Neuronal stem cell (in vitro differentiated cells): ENCODE results near the gene KIAA1755.
"Not testable (repeated sequence)": the region's sequence is repeated elsewhere in the genome, so short reads cannot be mapped to it uniquely, and the experiment has no call there.

Experiments used
- DNase-seq: peaks from one replicate; pipeline ENCODE4 v3.0.0-alpha.2; 2013; ENCODE audit warnings: low spot score
- H2AFZ ChIP-seq: one replicate; pipeline ENCODE4 v1.6.1; 2013; ENCODE audit warnings: mild to moderate bottlenecking, low read length, inconsistent platforms
- H2AK5ac ChIP-seq: 2 replicates; pipeline ENCODE4 v1.6.1; 2013; ENCODE audit warnings: low read depth, mild to moderate bottlenecking, inconsistent platforms, low read length, moderate library complexity, mixed read lengths
- H2BK120ac ChIP-seq: 2 replicates; pipeline ENCODE4 v1.6.1; 2013; ENCODE audit warnings: low read depth, mild to moderate bottlenecking, inconsistent platforms, low read length, moderate library complexity, mixed read lengths
- H2BK12ac ChIP-seq: one replicate; pipeline ENCODE4 v1.6.1; 2013; ENCODE audit warnings: low read length, inconsistent platforms
- H2BK15ac ChIP-seq: 2 replicates; pipeline ENCODE4 v1.6.1; 2013; ENCODE audit warnings: mild to moderate bottlenecking, low read length, inconsistent platforms, mixed read lengths
- H2BK5ac ChIP-seq: one replicate; pipeline ENCODE4 v1.6.1; 2013; ENCODE audit warnings: inconsistent platforms, mild to moderate bottlenecking, low read length, moderate library complexity
- H3K14ac ChIP-seq: one replicate; pipeline ENCODE4 v1.6.1; 2013; ENCODE audit warnings: low read length, inconsistent platforms
- H3K18ac ChIP-seq: 2 replicates; pipeline ENCODE4 v1.6.1; 2013; ENCODE audit warnings: low read length, inconsistent platforms
- H3K23ac ChIP-seq: 2 replicates; pipeline ENCODE4 v1.6.1; 2013; ENCODE audit warnings: low read depth, mild to moderate bottlenecking, mixed read lengths, low read length, inconsistent platforms; ENCODE audit not compliant: poor library complexity
- H3K27ac ChIP-seq: replicated peaks from 3 replicates; pipeline ENCODE4 v1.5.1; 2013; ENCODE audit warnings: low read length, inconsistent platforms
- H3K27me3 ChIP-seq, 3 experiments: 2 replicates each; pipeline ENCODE4 v1.6.1; 2013; ENCODE audit warnings: low read length in 3 of 3, mild to moderate bottlenecking in 2 of 3, inconsistent platforms in 1 of 3, low read depth in 1 of 3, mixed read lengths in 1 of 3, moderate library complexity in 1 of 3; ENCODE audit not compliant: control insufficient read depth in 3 of 3, insufficient read depth in 3 of 3
- H3K36me3 ChIP-seq, 2 donors: replicated peaks in 1 of 2; 2 replicates each; pipeline ENCODE4 v1.6.1; 2013; ENCODE audit warnings: low read length in 2 of 2; ENCODE audit not compliant: control insufficient read depth in 2 of 2, insufficient read depth in 2 of 2
- H3K4ac ChIP-seq: 2 replicates; pipeline ENCODE4 v1.6.1; 2013; ENCODE audit warnings: inconsistent platforms, mild to moderate bottlenecking, low read length, moderate library complexity
- H3K4me1 ChIP-seq, 2 donors: 1 replicate in 1 of 2; 2 replicates in 1 of 2; pipeline ENCODE4 v1.6.1; 2013; ENCODE audit warnings: low read length in 2 of 2, low read depth in 1 of 2; ENCODE audit not compliant: control insufficient read depth in 2 of 2, insufficient read depth in 1 of 2
- H3K4me2 ChIP-seq: one replicate; pipeline ENCODE4 v1.6.1; 2013; ENCODE audit warnings: mild to moderate bottlenecking, low read length, inconsistent platforms; ENCODE audit not compliant: insufficient read depth, poor library complexity, severe bottlenecking
- H3K4me3 ChIP-seq, 2 donors: 2 replicates each; pipeline ENCODE4 v1.5.1; 2013; ENCODE audit warnings: low read length in 2 of 2, mild to moderate bottlenecking in 2 of 2, inconsistent platforms in 1 of 2, moderate library complexity in 1 of 2
- H3K79me1 ChIP-seq: one replicate; pipeline ENCODE4 v1.6.1; 2013; ENCODE audit warnings: low read depth, mild to moderate bottlenecking, inconsistent platforms, low read length, moderate library complexity
- H3K9ac ChIP-seq: one replicate; pipeline ENCODE4 v1.6.1; 2013; ENCODE audit warnings: mild to moderate bottlenecking, low read depth, low read length, inconsistent platforms; ENCODE audit not compliant: poor library complexity
- H3K9me3 ChIP-seq, 2 donors: replicated peaks in 1 of 2; 2 replicates each; pipeline versions ENCODE3 to v1.6.1; 2013; ENCODE audit warnings: low read length in 2 of 2, mild to moderate bottlenecking in 2 of 2, inconsistent platforms in 1 of 2, low read depth in 1 of 2, mixed read lengths in 1 of 2, moderate library complexity in 1 of 2; ENCODE audit not compliant: control insufficient read depth in 2 of 2, insufficient read depth in 1 of 2
- H4K8ac ChIP-seq: one replicate; pipeline ENCODE4 v1.6.1; 2013; ENCODE audit warnings: low read depth, mild to moderate bottlenecking, inconsistent platforms, low read length, moderate library complexity
- H4K91ac ChIP-seq: one replicate; pipeline ENCODE4 v1.6.1; 2013; ENCODE audit warnings: low read length, low read depth, mild to moderate bottlenecking, inconsistent platforms; ENCODE audit not compliant: poor library complexity
- WGBS, 2 donors: extraction: QIAGEN DNeasy Blood & Tissue Kit; methylation state at CpG; one replicate each; pipeline ENCODE4 v1.1.7; 2013; ENCODE audit warnings: missing lambda C conversion rate in 2 of 2, mixed read lengths in 1 of 2; ENCODE audit not compliant: insufficient read length in 2 of 2, insufficient replicate concordance in 1 of 2; ENCODE audit errors: extremely low coverage in 2 of 2; 5-methylcytosine and 5-hydroxymethylcytosine counted together

The KIAA1755 gene

GRCh38 chr20:38281176-38281915 is 20.8 kb upstream of the KIAA1755 start:
- DNase-seq, result not testable (repeated sequence)

DNA sequence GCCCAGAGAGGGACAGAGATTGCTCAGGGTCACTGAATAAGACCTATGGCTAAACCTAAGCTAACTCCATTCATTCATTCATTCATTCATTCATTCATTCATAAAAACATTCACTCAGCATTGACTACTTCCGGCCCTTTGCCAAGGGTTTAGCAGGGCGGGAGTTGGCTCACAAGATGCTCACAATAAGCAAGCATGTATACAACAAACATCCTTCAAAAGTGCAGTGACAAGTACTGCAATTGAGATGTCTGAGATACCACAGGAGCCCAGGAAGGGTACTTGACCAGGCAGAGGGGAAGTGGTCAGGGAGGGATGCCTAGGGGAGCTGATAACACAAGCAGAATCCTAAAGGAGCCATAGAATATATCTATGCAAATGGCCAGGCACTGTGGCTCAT is 18.2 kb upstream of the KIAA1755 start:
- no peak overlapping the region for H2AK5ac ChIP-seq
- no CpG with 5 or more reads among the region's 2 CpGs for WGBS, 2 donors
- H3K4me2 ChIP-seq, result no peak overlapping the region
- H3K4me1 ChIP-seq, result peaks cover 0 to 5% of the 10 kb centered on the region in 2 donors
- H2BK15ac ChIP-seq, result no peak overlapping the region
- H2AFZ ChIP-seq, result no peak overlapping the region
- H3K79me1 ChIP-seq, result no peaks in the 10 kb centered on the region
- no peak overlapping the region for H3K14ac ChIP-seq
- no peak for DNase-seq
- H3K36me3 ChIP-seq, result no peaks in the 10 kb centered on the region
- no peak overlapping the region for H3K9ac ChIP-seq
- no peak overlapping the region for H3K4me3 ChIP-seq
- peak overlapping the region; percentile 60 for H2BK5ac ChIP-seq
- peaks cover 0 to 2% of the 10 kb centered on the region in 2 donors for H3K9me3 ChIP-seq
- no peak overlapping the region for H4K91ac ChIP-seq
- H3K23ac ChIP-seq, result no peak overlapping the region
- no peak overlapping the region for H3K4ac ChIP-seq
- no peak overlapping the region for H2BK12ac ChIP-seq
- no peaks in the 10 kb centered on the region for H3K27me3 ChIP-seq
- H3K27ac ChIP-seq, result no peak overlapping the region
- no peak overlapping the region for H3K18ac ChIP-seq
- no peak overlapping the region for H2BK120ac ChIP-seq
- no peak overlapping the region for H4K8ac ChIP-seq

More at GRCh38 chr20:38281176-38281915, 20.8 kb upstream of the KIAA1755 start:
- WGBS, 2 donors, result no CpG with 5 or more reads among the region's 6 CpGs
- H3K14ac ChIP-seq, H3K4me3 ChIP-seq, H4K8ac ChIP-seq, H2BK5ac ChIP-seq, H2BK120ac ChIP-seq, H3K9ac ChIP-seq, H3K4ac ChIP-seq, H2BK12ac ChIP-seq, H3K4me1 ChIP-seq, H3K79me1 ChIP-seq, H3K27ac ChIP-seq, H3K9me3 ChIP-seq, H3K27me3 ChIP-seq, H3K23ac ChIP-seq, H3K18ac ChIP-seq, H4K91ac ChIP-seq, H3K4me2 ChIP-seq, H3K36me3 ChIP-seq, H2AK5ac ChIP-seq, H2AFZ ChIP-seq, H2BK15ac ChIP-seq: not testable (repeated sequence)

GRCh38 chr20:38278131-38278530 is 17.6 kb upstream of the KIAA1755 start:
- no peak overlapping the region for H3K4me2 ChIP-seq
- peak; percentile 32 for DNase-seq

DNA sequence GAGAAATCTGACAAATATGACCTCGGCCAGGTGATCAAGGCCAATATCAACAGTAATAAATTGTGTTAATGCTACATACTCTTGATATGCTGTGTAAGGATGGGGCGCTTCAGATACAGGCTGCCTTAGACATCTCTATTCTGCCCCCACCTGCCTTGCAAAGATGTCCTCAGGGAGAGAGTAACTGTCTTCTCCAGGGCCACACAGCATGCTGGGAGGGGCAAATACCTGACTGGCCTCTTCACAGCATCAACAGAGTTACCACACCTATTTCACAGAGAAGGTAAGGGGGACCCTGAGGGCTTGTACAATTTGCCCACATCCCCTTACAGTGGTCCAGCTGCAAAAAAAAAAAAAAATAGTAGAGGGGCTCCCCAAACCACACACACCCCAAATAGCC is 17.2 kb upstream of the KIAA1755 start:
- H3K4ac ChIP-seq, result no peak overlapping the region
- no peak overlapping the region for H3K18ac ChIP-seq
- no peak overlapping the region for H3K4me2 ChIP-seq
- H3K27me3 ChIP-seq, result no peaks in the 10 kb centered on the region
- H3K4me3 ChIP-seq, result no peak overlapping the region
- no peak overlapping the region for H3K23ac ChIP-seq
- H3K9me3 ChIP-seq, result peaks cover 0 to 2% of the 10 kb centered on the region in 2 donors
- no peak overlapping the region for H2AK5ac ChIP-seq
- H3K9ac ChIP-seq, result no peak overlapping the region
- H3K36me3 ChIP-seq, result no peaks in the 10 kb centered on the region
- H2BK5ac ChIP-seq, result no peak overlapping the region
- no CpG with 5 or more reads among the region's 2 CpGs for WGBS, 2 donors
- H2BK120ac ChIP-seq, result no peak overlapping the region
- no peak overlapping the region for H2BK12ac ChIP-seq
- H4K8ac ChIP-seq, result no peak overlapping the region
- H3K14ac ChIP-seq, result no peak overlapping the region
- H3K4me1 ChIP-seq, result peaks cover 0 to 5% of the 10 kb centered on the region in 2 donors
- no peak for DNase-seq
- no peak overlapping the region for H2BK15ac ChIP-seq
- no peak overlapping the region for H4K91ac ChIP-seq
- peak overlapping the region; percentile 69 for H2AFZ ChIP-seq
- H3K79me1 ChIP-seq, result no peaks in the 10 kb centered on the region
- no peak overlapping the region for H3K27ac ChIP-seq

More at GRCh38 chr20:38278131-38278530, 17.6 kb upstream of the KIAA1755 start:
- Histone ChIP-seq H3K9me3 (peaks cover 0 to 2% of the 10 kb centered on the region in 2 donors), H3K18ac (no peak overlapping the region), H4K91ac (no peak overlapping the region), H3K27me3 (no peaks in the 10 kb centered on the region), H2AK5ac (no peak overlapping the region), H3K23ac (no peak overlapping the region), H3K4me3 (no peak overlapping the region), H2BK5ac (no peak overlapping the region), H3K27ac (no peak overlapping the region), H3K4ac (no peak overlapping the region), H3K9ac (no peak overlapping the region), H3K79me1 (no peaks in the 10 kb centered on the region), H2BK15ac (no peak overlapping the region), H3K4me1 (peaks cover 0 to 5% of the 10 kb centered on the region in 2 donors), H2BK12ac (no peak overlapping the region), H4K8ac (no peak overlapping the region), H2BK120ac (no peak overlapping the region), H3K14ac (no peak overlapping the region), H3K36me3 (no peaks in the 10 kb centered on the region), H2AFZ (peak overlapping the region; percentile 69)
- no CpG with 5 or more reads among the region's 14 CpGs for WGBS, 2 donors
